AG09309 (cell line): Measurements from ENCODE around the gene APMAP.

ENCODE experiments used
- DNase-seq: peaks from one replicate; pipeline ENCODE4 v3.0.0-alpha.2; 2010; ENCODE audit warnings: low read depth
- H3K4me3 ChIP-seq: 2 replicates; pipeline ENCODE4 v1.5.1; 2011; ENCODE audit warnings: mild to moderate bottlenecking, low read depth, low read length, moderate library complexity; ENCODE audit not compliant: control insufficient read depth
- TF ChIP-seq, protein P1 (sequence below): IDR thresholded peaks from 2 replicates; pipeline ENCODE4 v1.5.1; 2011; ENCODE audit warnings: mild to moderate bottlenecking, low read depth, low read length, inconsistent platforms; ENCODE audit not compliant: insufficient read depth, control insufficient read depth; ENCODE audit errors: missing control alignments

Gene APMAP

DNA sequence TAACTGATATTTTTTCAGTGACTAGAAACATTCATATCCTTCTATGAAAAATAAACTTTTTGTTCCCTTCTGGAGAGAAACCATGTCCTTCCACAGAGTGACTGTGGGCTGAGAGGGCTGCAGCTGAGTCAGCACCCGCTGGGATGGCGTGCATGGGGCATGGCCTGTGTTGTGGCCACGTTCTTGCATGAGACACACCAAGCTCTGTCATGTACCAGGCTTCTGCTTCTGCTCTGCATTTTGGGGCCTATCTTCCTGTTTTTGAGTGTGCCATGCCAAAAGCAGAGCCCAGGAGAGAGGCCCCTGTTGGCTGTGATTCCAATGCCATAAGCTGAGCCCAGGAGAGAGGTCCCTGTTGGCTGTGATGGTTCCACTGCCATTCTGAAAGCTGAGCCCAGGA is 10.8 kb downstream of the APMAP start:
- DNase-seq, result no peak
- H3K4me3 ChIP-seq, result no peak overlapping the region
- TF ChIP-seq, protein P1, sequence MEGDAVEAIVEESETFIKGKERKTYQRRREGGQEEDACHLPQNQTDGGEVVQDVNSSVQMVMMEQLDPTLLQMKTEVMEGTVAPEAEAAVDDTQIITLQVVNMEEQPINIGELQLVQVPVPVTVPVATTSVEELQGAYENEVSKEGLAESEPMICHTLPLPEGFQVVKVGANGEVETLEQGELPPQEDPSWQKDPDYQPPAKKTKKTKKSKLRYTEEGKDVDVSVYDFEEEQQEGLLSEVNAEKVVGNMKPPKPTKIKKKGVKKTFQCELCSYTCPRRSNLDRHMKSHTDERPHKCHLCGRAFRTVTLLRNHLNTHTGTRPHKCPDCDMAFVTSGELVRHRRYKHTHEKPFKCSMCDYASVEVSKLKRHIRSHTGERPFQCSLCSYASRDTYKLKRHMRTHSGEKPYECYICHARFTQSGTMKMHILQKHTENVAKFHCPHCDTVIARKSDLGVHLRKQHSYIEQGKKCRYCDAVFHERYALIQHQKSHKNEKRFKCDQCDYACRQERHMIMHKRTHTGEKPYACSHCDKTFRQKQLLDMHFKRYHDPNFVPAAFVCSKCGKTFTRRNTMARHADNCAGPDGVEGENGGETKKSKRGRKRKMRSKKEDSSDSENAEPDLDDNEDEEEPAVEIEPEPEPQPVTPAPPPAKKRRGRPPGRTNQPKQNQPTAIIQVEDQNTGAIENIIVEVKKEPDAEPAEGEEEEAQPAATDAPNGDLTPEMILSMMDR, result no peak

DNA sequence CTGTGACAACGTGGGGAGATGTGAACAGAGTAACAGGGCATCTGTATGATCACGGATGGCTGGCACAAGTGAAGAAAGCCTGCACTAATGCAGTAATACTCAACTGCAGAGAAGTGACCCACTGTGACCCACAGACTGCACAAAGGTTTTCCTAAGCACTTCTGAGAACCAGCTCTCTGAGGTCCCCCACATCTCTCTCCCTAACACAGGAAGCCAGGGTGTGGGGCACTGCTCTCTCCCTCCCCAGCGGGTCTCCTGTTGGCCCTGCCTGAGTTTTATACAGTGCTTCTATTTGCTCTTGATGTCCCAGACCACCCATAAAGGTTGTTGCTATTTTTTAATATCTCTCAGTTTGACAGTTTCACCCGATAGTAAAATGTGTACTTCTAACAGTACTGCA is 11.3 kb downstream of the APMAP start:
- TF ChIP-seq, protein P1, result no peak
- no peak for DNase-seq
- no peak overlapping the region for H3K4me3 ChIP-seq

DNA sequence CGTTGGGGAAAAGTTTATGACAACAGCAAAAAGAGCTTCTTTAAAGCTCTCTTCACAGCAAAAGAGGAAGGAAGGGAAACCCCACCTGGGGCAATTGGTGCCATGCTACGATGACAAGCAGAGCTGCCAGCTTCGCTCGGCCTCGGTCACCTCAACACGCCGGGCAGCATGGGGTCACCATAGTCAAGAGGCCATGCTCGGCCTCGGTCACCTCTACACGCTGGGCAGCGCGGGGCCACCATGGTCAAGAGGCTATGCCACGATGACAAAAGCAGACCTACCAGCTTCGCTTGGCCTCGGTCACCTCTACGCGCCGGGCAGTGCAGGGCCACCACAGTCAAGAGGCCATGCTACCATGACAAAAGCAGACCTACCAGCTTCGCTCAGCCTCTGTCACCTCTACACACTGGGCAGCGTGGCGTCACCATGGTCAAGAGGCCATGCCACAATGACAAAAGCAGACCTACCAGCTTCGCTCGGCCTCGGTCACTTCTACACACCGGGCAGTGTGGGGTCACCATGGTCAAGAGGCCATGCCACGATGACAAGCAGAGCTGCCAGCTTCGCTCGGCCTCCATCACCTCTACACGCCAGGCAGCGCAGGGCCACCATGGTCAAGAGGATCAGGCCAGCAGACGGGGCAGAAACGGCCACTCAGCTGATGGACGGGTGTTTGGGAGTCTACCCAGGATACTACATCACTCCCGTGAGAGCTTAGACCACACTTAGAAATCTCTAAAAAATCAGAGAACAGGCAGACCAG is 12.1 kb downstream of the APMAP start:
- no peak overlapping the region for H3K4me3 ChIP-seq
- TF ChIP-seq, protein P1, result no peak
- no peak for DNase-seq

DNA sequence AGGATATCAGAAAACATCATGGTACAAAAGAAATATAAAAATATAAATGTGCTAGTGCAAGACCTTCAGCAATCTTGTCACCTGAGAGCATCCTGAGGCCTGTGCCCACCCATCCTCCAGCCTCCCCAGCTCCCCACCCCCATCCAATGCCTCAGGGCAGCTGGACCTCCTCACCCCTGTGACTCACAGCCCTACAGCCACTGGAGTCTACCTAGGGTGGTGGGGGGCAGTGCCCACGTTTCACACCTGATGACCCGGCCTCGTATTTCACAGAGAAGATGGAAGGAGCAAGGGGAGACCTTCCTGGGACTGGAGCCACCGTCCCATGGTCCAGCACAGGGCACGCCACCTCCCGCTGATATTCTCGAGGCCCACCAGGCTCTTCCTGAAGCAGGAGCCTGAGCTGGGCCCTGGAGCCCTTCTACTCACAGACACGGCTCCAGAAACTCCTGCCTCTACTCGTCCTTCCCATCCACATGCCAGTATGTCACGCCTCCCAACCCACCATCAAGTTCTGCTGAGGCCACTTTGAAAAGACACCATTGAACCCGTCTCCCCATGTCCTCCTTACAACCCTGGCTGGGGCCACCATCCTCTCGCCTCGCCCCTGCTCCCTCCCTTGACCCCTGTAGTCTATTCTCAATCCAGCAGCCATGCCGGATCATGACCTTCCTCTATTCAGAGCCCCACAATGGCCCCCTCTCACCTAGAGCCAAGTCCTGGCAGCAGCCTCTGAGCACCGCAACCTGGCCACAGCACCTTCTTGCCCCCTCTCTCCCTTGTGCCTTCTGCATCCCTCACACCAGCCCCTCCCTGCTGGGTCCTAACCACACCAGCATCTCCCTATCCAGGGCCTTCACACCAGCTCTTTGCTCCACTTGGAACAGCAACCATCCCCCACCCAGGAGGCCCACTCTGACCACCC is 13.3 kb downstream of the APMAP start:
- TF ChIP-seq, protein P1, result no peak
- no peak for DNase-seq
- no peak overlapping the region for H3K4me3 ChIP-seq

DNA sequence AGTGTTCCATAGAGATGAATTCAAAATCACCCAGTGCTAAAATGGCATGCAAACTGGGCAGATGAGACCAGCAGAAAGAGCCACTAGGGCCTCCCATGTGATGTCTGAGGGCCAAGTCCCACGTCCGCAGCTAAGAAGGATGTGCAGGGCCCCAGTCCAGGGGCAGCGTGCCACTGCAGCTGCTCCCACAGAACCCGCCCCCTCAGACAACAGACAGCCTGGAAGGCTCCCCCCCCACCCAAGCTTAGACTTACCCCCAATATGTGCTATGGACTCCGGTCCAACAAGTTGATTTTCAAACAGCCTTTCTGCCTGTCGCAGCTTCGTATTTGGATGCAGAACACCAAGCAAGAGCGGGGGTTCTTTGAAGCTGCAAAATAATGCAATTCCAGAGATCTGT is 14.0 kb downstream of the APMAP start:
- H3K4me3 ChIP-seq, result no peak overlapping the region
- TF ChIP-seq, protein P1, result no peak
- no peak for DNase-seq

DNA sequence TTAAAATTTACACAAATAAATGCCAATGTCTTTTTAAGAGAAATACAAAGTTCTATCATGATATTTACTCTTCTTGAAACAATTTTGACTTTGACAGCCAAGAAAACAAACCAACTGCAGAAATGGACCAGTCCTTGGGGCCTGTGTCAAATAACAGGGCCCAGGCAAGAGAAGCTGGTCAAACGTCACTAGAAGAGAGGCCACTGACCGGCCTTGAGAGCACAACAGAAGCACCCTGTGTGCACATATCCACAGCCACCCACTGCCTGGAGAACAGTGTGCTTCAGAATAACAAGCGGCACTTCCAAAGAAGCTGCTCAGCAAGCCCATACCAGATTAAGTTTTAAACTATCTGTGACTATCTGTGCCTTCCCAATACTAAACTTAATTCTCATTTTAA is 14.8 kb downstream of the APMAP start:
- TF ChIP-seq, protein P1, result no peak
- no peak for DNase-seq
- no peak overlapping the region for H3K4me3 ChIP-seq
